Psoas muscle (tissue), 8 donors: ENCODE results near the gene SPRED2. TPM values are rescaled to one million over a fixed set of nuclear protein-coding genes. Genes with fewer than 3 reads are reported as not detected.

Experiments
- ATAC-seq, 4 donors: fragments of 200-7000 bp; cut with Tn5 transposase; one replicate each; pipeline ENCODE4 v1.9.1; 2020; ENCODE audit warnings: moderate library complexity in 3 of 4, mild to moderate bottlenecking in 2 of 4
- DNase-seq, 2 donors: peaks; one replicate each; pipeline ENCODE4 v3.0.0-alpha.2; 2020
- H3K27ac ChIP-seq: fragments of 200-600 bp; one replicate; pipeline ENCODE4 v1.8.0; 2022
- H3K27me3 ChIP-seq, 3 donors: fragments of 200-600 bp in 1 of 3; one replicate each; pipeline versions ENCODE4 v1.6.1 to v1.8.0; 2013 to 2022; ENCODE audit warnings: low read length in 2 of 3, mild to moderate bottlenecking in 2 of 3, moderate library complexity in 1 of 3; ENCODE audit not compliant: insufficient read depth in 3 of 3
- H3K36me3 ChIP-seq, 2 donors: fragments of 200-600 bp in 1 of 2; one replicate each; pipeline versions ENCODE4 v1.6.1 to v1.8.0; 2013 to 2022; ENCODE audit warnings: low read depth in 1 of 2, mild to moderate bottlenecking in 1 of 2, moderate library complexity in 1 of 2; ENCODE audit not compliant: insufficient read depth in 1 of 2
- H3K4me1 ChIP-seq: fragments of 200-600 bp; one replicate; pipeline ENCODE4 v1.8.0; 2022
- H3K4me3 ChIP-seq: fragments of 200-600 bp; one replicate; pipeline ENCODE4 v1.8.0; 2022; ENCODE audit warnings: mild to moderate bottlenecking
- H3K9me3 ChIP-seq: fragments of 200-600 bp; one replicate; pipeline ENCODE4 v1.8.0; 2022
- WGBS, 3 donors: extraction: QIAGEN DNeasy Blood & Tissue Kit; methylation state at CpG; one replicate each; pipeline versions ENCODE4 v1.1.6 to v1.1.7; 2013; 5-methylcytosine and 5-hydroxymethylcytosine counted together
- intact Hi-C, 2 donors: fragments of 100-400 bp; cut with DNase I; formaldehyde crosslinking; loops; one replicate each; pipeline versions ENCODE4 v1.11.0 to v1.14.2; 2022
- polyA plus RNA-seq, 3 donors: library from polyadenylated mRNA; stranded (reverse); fragments of 200-250 nt; gene quantifications; one replicate each; pipeline ENCODE4 v1.2.3, GENCODE V29; 2013
- total RNA-seq, 4 donors: library from RNA; stranded (reverse); fragmentation: NEBNext Ultra II Directional in 2 of 4; extraction: Animal tissue kit (Norgen Biotek cat#: 25700) in 2 of 4; gene quantifications; one replicate each; pipeline versions ENCODE4 v1.2.1 to v1.2.4, GENCODE V29; 2021 to 2023
- TF ChIP-seq, protein P1 (sequence below): fragments of 200-600 bp; IDR thresholded peaks from one replicate; pipeline ENCODE4 v1.8.0; 2022; ENCODE audit warnings: antibody characterized with exemption
- donor health status: healthy with polysubstance abuse.
- donor health status: DM: no; HTN: no; CAD: no; lungs with moderate emphysema.
- donor health status: Bipolar disorder and iron deficiency.
- donor health status: healthy.
- donor health status: DM: yes; HTN: yes; CAD: no.
- donor health status: DM: no; HTN: no; CAD: no.
- donor health status: DM: no; HTN: no; CAD: no.
- donor health status: DM: yes; HTN: yes; CAD: no.

The SPRED2 gene
- total and polyA plus RNA-seq, 7 donors, result 3.8 to 16.9 (median 8.5) TPM

DNA sequence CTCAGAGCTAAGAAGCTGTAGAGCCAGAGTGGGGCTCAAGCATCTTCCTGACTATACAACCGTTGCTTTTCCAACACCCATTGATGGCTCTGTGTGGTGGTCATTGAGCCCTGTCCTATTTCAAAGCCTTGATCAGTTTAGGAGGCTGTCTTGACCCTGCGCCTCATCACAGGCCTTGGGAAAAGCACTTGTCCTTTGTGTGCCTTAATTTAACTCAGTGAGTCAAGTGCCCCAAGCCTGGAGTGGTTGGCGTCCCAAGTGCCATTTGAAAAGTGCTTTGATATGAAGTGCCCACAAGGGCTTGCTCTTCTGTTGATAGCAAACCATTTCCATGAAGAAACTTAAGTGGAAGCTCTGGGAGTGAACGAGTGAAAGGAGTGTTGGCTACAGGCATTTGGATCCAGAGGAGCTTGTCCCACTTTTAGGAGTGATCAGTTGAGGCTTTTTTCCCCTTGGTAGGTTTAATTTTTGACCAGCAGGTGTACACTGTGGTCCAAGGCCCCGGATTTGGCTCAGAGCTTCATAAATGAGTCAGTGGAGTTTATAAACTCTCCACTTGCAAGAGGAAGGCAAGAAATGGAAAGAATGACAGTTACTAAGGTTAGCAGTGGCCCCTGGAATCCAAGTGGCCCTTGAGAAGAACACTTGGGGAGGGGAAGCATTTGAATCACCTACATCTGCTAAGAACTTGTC is 154.5 kb downstream of the SPRED2 start:
- peak in 3 of 4 donors; percentile 32 to 69 (median 49) for ATAC-seq
- peaks cover 2 to 9% of the 10 kb centered on the region in 2 donors for H3K36me3 ChIP-seq
- 66 to 76% (median 71%) methylated on average over 5 of the region's 5 CpGs for WGBS, 3 donors
- H3K4me3 ChIP-seq, result no peak overlapping the region
- intact Hi-C loops, result loop anchor here in 1 of 2 donors (5.0 kb wide), 1 partner anchor 144 kb away; no protein-coding TSS in a partner anchor
- TF ChIP-seq, protein P1, sequence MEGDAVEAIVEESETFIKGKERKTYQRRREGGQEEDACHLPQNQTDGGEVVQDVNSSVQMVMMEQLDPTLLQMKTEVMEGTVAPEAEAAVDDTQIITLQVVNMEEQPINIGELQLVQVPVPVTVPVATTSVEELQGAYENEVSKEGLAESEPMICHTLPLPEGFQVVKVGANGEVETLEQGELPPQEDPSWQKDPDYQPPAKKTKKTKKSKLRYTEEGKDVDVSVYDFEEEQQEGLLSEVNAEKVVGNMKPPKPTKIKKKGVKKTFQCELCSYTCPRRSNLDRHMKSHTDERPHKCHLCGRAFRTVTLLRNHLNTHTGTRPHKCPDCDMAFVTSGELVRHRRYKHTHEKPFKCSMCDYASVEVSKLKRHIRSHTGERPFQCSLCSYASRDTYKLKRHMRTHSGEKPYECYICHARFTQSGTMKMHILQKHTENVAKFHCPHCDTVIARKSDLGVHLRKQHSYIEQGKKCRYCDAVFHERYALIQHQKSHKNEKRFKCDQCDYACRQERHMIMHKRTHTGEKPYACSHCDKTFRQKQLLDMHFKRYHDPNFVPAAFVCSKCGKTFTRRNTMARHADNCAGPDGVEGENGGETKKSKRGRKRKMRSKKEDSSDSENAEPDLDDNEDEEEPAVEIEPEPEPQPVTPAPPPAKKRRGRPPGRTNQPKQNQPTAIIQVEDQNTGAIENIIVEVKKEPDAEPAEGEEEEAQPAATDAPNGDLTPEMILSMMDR, result no peak
- H3K4me1 ChIP-seq, result peaks cover 6% of the 10 kb centered on the region
- no peak overlapping the region for H3K27ac ChIP-seq
- H3K27me3 ChIP-seq, result peaks cover 0 to 7% (median 0%) of the 10 kb centered on the region in 3 donors
- DNase-seq, result no peak
- H3K9me3 ChIP-seq, result no peaks in the 10 kb centered on the region

DNA sequence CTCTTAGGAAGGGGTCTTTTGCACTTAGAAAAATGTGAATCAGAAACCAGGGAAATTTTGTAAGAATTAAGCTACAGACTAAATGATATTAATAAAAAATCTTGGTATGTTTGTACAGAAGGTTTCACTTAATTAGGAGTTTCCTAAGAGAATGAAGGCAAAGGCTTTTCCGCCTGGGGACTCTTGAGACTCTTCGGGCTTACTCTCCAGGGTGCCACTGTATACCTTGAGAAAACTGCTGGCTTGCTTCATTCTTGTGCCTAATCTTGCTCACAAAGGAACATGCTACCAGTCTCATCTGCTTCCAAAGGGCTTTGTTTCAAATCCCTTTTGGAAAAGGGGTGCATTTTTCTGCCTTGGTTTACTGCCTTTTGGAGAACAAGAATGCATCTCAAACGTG is 155.3 kb downstream of the SPRED2 start:
- intact Hi-C loops, result loop anchor here in 1 of 2 donors (5.0 kb wide), 1 partner anchor 145 kb away; no protein-coding TSS in a partner anchor
- 59 to 67% (median 59%) methylated on average over 3 of the region's 3 CpGs for WGBS, 3 donors
- H3K4me1 ChIP-seq, result peaks cover 6% of the 10 kb centered on the region

DNA sequence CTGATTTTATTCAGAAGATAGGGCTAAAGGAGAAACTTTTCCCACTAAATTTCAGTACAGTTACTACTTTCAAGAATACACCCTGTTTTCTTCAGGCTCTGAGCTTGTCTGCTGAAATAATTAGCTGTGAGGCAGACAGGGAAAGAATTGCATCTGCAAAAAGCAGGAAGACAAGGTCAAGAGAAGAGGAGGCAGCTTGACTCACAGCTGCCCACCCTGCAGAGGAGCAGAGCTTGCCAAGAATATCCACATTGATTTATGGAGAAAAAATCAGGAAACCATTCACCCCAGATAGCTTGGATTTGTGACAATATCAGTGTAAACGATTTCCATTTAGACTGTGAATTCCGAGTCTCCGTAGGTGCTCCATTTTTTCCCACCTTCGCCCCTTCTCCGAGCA is 155.8 kb downstream of the SPRED2 start:
- intact Hi-C loops, result loop anchor here in 1 of 2 donors (5.0 kb wide), 1 partner anchor 146 kb away; no protein-coding TSS in a partner anchor
- Histone ChIP-seq H3K9me3 (no peaks in the 10 kb centered on the region), H3K4me3 (no peak overlapping the region), H3K4me1 (peaks cover 6% of the 10 kb centered on the region), H3K36me3 (peaks cover 3 to 23% of the 10 kb centered on the region in 2 donors), H3K27ac (no peak overlapping the region), H3K27me3 (peaks cover 0 to 7% (median 0%) of the 10 kb centered on the region in 3 donors)
- TF ChIP-seq, protein P1, result no peak
- DNase-seq (no peak), ATAC-seq (no peak)
- 40 to 54% (median 52%) methylated on average over 5 of the region's 5 CpGs for WGBS, 3 donors

More for the DNA sequence above, 155.3 kb downstream of the SPRED2 start:
- Histone ChIP-seq H3K36me3 (peaks cover 3 to 17% of the 10 kb centered on the region in 2 donors), H3K27me3 (peaks cover 0 to 7% (median 0%) of the 10 kb centered on the region in 3 donors), H3K4me3 (no peak overlapping the region), H3K9me3 (no peaks in the 10 kb centered on the region), H3K27ac (no peak overlapping the region)
- ATAC-seq (no peak), DNase-seq (no peak)
- TF ChIP-seq, protein P1, result no peak

DNA sequence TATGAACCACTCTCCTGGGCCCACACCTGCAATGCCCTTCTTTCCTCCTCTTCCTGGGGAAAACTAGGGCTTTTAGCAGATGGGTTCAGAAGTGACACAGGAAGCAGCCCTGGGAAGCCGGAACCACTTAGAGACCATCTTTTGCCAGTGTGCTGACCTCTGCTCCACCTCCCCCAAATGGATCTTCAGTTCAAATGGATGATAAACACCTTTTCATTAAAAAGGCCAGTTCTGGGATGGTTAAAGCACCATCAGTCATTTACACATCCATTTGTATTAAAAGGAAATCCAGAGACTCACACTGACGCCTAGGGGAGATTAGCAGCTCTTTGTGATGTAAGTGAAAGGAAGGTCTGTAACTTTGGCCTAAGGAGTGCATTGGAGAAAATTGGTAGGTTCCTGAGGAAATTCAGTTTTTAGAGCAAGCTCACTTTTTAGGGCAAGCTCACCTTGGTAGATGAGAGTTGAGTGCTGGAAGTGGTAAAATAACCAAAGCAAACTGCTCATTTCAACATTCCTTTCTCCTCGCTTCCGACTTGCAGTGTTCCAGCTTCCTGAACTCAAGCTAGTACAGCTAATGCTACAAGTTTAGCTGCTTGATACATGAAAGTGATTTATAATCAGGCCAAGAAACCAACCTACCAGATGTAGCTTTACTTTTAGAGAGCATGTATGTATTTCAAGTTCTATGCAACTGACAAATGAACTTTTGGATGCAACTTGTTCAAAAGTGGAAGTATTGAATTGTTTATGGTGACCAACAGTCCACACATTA is 157.1 kb downstream of the SPRED2 start:
- WGBS, 3 donors, result 62 to 77% (median 76%) methylated on average over 4 of the region's 4 CpGs
- Histone ChIP-seq H3K36me3 (peaks cover 3 to 31% of the 10 kb centered on the region in 2 donors), H3K4me3 (no peak overlapping the region), H3K4me1 (peaks cover 6% of the 10 kb centered on the region), H3K9me3 (no peaks in the 10 kb centered on the region), H3K27ac (no peak overlapping the region), H3K27me3 (peaks cover 0 to 2% (median 0%) of the 10 kb centered on the region in 3 donors)
- DNase-seq (no peak), ATAC-seq (no peak)
- TF ChIP-seq, protein P1, result no peak
- intact Hi-C loops, result loop anchor here in 1 of 2 donors (5.0 kb wide), 1 partner anchor 147 kb away; no protein-coding TSS in a partner anchor
